Transverse colon (tissue), 4 donors: Measurements from ENCODE around the gene FBXW10B. TPM values are rescaled to one million over a fixed set of nuclear protein-coding genes. Genes with fewer than 3 reads are reported as not detected.
"Not testable (repeated sequence)": the region's sequence is repeated elsewhere in the genome, so short reads cannot be mapped to it uniquely, and the experiment has no call there.

Experiments
- DNase-seq: peaks from one replicate; pipeline ENCODE4 v3.0.0-alpha.2; 2019
- H3K27ac ChIP-seq, 4 donors: fragments of 200-600 bp; sonication (generic); 2 replicates each; pipeline ENCODE4 v1.5.1; 2016 to 2018; ENCODE audit warnings: inconsistent platforms in 4 of 4
- H3K27me3 ChIP-seq: fragments of 200-600 bp; sonication (generic); 2 replicates; pipeline ENCODE4 v1.5.1; 2017; ENCODE audit warnings: inconsistent platforms
- H3K36me3 ChIP-seq, 4 donors: fragments of 200-600 bp; sonication (generic); 2 replicates each; pipeline ENCODE4 v1.5.1; 2017 to 2019; ENCODE audit warnings: inconsistent platforms in 4 of 4
- H3K4me1 ChIP-seq, 4 donors: fragments of 200-600 bp; sonication (generic); 2 replicates each; pipeline ENCODE4 v1.5.1; 2017 to 2020; ENCODE audit warnings: inconsistent platforms in 4 of 4
- H3K4me3 ChIP-seq, 4 donors: fragments of 200-600 bp; sonication (generic); 1 replicate in 1 of 4; 2 replicates in 3 of 4; pipeline versions ENCODE4 v1.5.1 to v1.6.1; 2017 to 2019; ENCODE audit warnings: inconsistent platforms in 4 of 4
- H3K9me3 ChIP-seq, 2 donors: fragments of 200-600 bp; sonication (generic); 2 replicates each; pipeline ENCODE4 v1.5.1; 2017 to 2019; ENCODE audit warnings: inconsistent platforms in 2 of 2
- CTCF ChIP-seq, 5 experiments: fragments of 200-600 bp in 3 of 5; fragments of 450-650 bp in 2 of 5; sonication (generic) in 3 of 5; IDR thresholded peaks; 1 replicate in 2 of 5; 2 replicates in 3 of 5; pipeline ENCODE4 v1.5.1; 2016 to 2017; ENCODE audit warnings: antibody characterized with exemption in 5 of 5, inconsistent platforms in 3 of 5, mild to moderate bottlenecking in 2 of 5, moderate library complexity in 1 of 5
- EP300 ChIP-seq: sonication (generic); formaldehyde crosslinking; IDR thresholded peaks from one replicate; pipeline ENCODE4 v1.6.1; 2017; ENCODE audit warnings: antibody characterized with exemption, low read depth
- POLR2A ChIP-seq: fragments of 450-650 bp; IDR thresholded peaks from one replicate; pipeline ENCODE4 v1.6.1; 2016; ENCODE audit warnings: antibody characterized with exemption, mild to moderate bottlenecking, moderate library complexity
- POLR2AphosphoS5 ChIP-seq, 3 donors: sonication (generic); formaldehyde crosslinking; IDR thresholded peaks; one replicate each; pipeline ENCODE4 v1.6.1; 2016; ENCODE audit warnings: antibody characterized with exemption in 3 of 3
- WGBS, 2 donors: methylation state at CpG; one replicate each; pipeline ENCODE4 v1.1.5; 2018; ENCODE audit warnings: low coverage in 1 of 2; 5-methylcytosine and 5-hydroxymethylcytosine counted together
- in situ Hi-C, 4 donors: fragments of 200-750 bp; cut with MboI; loops; one replicate each; pipeline versions ENCODE4 v1.15.0 to v1.15.1; 2017; ENCODE audit warnings: low sequenced_read_pairs in 3 of 4, low pct_ligation_motif_present in 1 of 4, low pct_unique_long_range_greater_than_20kb in 1 of 4
- intact Hi-C: fragments of 100-400 bp; cut with DNase I; formaldehyde crosslinking; loops from one replicate; pipeline ENCODE4 v1.15.1; 2023; ENCODE audit warnings: low total_unique reads
- total RNA-seq, 4 donors: library from RNA; depleted of rRNA; stranded (reverse); fragments of >200 nt; gene quantifications; one replicate each; pipeline ENCODE4 v1.1.0, GENCODE V29; 2016

The FBXW10B gene
- total RNA-seq, 4 donors from 2014 or later = 0.82 TPM; not detected in 3

- no peaks in the 10 kb centered on the region for H3K36me3 ChIP-seq
- intact Hi-C loops = no loop called here
- H3K27me3 ChIP-seq = no peaks in the 10 kb centered on the region
- H3K4me1 ChIP-seq = peaks cover 8 to 40% (median 31%) of the 10 kb centered on the region in 4 donors
- H3K27ac ChIP-seq = peak overlapping the region in 3 of 4 donors; percentile 78 to 89 (median 89)
- no peak overlapping the region for H3K4me3 ChIP-seq
- DNase-seq = no peak
- in situ Hi-C loops = no loop called here
- no peaks in the 10 kb centered on the region for H3K9me3 ChIP-seq
- no peak for TF ChIP-seq EP300
- TF ChIP-seq CTCF (IDR thresholded peaks at IDR 0.05) = no peak
- TF ChIP-seq POLR2AphosphoS5 (IDR thresholded peaks at IDR 0.05) = no peak
- no peak for TF ChIP-seq POLR2A
- WGBS, 2 donors = 69% methylated on average over 5 of the region's 5 CpGs; no CpG with 5 or more reads in 1 of the 2 donors
Measured at GRCh38 chr17:15648386-15648785, 28.9 kb upstream of the FBXW10B start.

- H3K27me3 ChIP-seq, intact Hi-C loops, H3K36me3 ChIP-seq, H3K9me3 ChIP-seq, in situ Hi-C loops, H3K4me3 ChIP-seq, DNase-seq: not testable (repeated sequence)
- Histone ChIP-seq H3K27ac (peak overlapping the region; percentile 36 to 65 (median 52)), H3K4me1 (peaks cover 8 to 34% (median 27%) of the 10 kb centered on the region in 4 donors)
- 32 to 41% methylated on average over 3 to 5 of the region's 5 CpGs for WGBS, 2 donors
Measured at GRCh38 chr17:15645942-15646312, 26.4 kb upstream of the FBXW10B start.

- intact Hi-C loops, DNase-seq, H3K4me3 ChIP-seq, H3K9me3 ChIP-seq, in situ Hi-C loops, H3K27me3 ChIP-seq, H3K36me3 ChIP-seq: not testable (repeated sequence)
- Histone ChIP-seq H3K4me1 (peaks cover 8 to 28% (median 21%) of the 10 kb centered on the region in 4 donors), H3K27ac (peak overlapping the region; percentile 36 to 65 (median 52))
- WGBS, 2 donors = 67 to 70% methylated on average over 6 to 10 of the region's 10 CpGs
Measured at GRCh38 chr17:15645099-15645941, 25.8 kb upstream of the FBXW10B start.

GRCh38 chr17:15642505-15643251 is 23.2 kb upstream of the FBXW10B start:
- H3K27me3 ChIP-seq, in situ Hi-C loops, H3K4me3 ChIP-seq, H3K9me3 ChIP-seq, H3K36me3 ChIP-seq, DNase-seq, H3K27ac ChIP-seq, intact Hi-C loops: not testable (repeated sequence)
- WGBS, 2 donors = 60% methylated on average over 4 of the region's 12 CpGs; no CpG with 5 or more reads in 1 of the 2 donors
- H3K4me1 ChIP-seq = peaks cover 0 to 10% (median 7%) of the 10 kb centered on the region in 4 donors

GRCh38 chr17:15642014-15642413 is 22.5 kb upstream of the FBXW10B start:
- intact Hi-C loops, DNase-seq, H3K36me3 ChIP-seq, H3K27ac ChIP-seq, H3K9me3 ChIP-seq, in situ Hi-C loops, H3K4me3 ChIP-seq, H3K27me3 ChIP-seq: not testable (repeated sequence)
- WGBS, 2 donors = 89% methylated on average over 2 of the region's 4 CpGs; no CpG with 5 or more reads in 1 of the 2 donors
- H3K4me1 ChIP-seq = peaks cover 0 to 10% (median 7%) of the 10 kb centered on the region in 4 donors

GRCh38 chr17:15630930-15631453 is 11.5 kb upstream of the FBXW10B start:
- in situ Hi-C loops, intact Hi-C loops: not testable (repeated sequence)

GRCh38 chr17:15629991-15630390 is 10.5 kb upstream of the FBXW10B start:
- H3K4me3 ChIP-seq, H3K36me3 ChIP-seq, intact Hi-C loops, H3K27ac ChIP-seq, in situ Hi-C loops, H3K4me1 ChIP-seq, DNase-seq, H3K9me3 ChIP-seq, H3K27me3 ChIP-seq: not testable (repeated sequence)
- WGBS, 2 donors = 88 to 91% methylated on average over 4 to 7 of the region's 7 CpGs

More at GRCh38 chr17:15630930-15631453, 11.5 kb upstream of the FBXW10B start:
- not testable (repeated sequence) for H3K36me3 ChIP-seq, H3K4me1 ChIP-seq, H3K27ac ChIP-seq, H3K9me3 ChIP-seq, H3K4me3 ChIP-seq, H3K27me3 ChIP-seq, DNase-seq
- WGBS, 2 donors = 95 to 100% methylated on average over 2 of the region's 2 CpGs

- H3K4me3 ChIP-seq, in situ Hi-C loops, H3K9me3 ChIP-seq, DNase-seq, H3K27me3 ChIP-seq, H3K27ac ChIP-seq, H3K36me3 ChIP-seq, H3K4me1 ChIP-seq, intact Hi-C loops: not testable (repeated sequence)
- 71% methylated on average over 3 of the region's 3 CpGs; no CpG with 5 or more reads in 1 of the 2 donors for WGBS, 2 donors
Measured at GRCh38 chr17:15623661-15624209, 4.2 kb upstream of the FBXW10B start.

GRCh38 chr17:15623255-15623654 is 3.8 kb upstream of the FBXW10B start:
- H3K4me1 ChIP-seq, H3K36me3 ChIP-seq, in situ Hi-C loops, H3K4me3 ChIP-seq, H3K27ac ChIP-seq, intact Hi-C loops, H3K9me3 ChIP-seq, DNase-seq, H3K27me3 ChIP-seq: not testable (repeated sequence)
- WGBS, 2 donors = 90% methylated on average over 3 of the region's 4 CpGs; no CpG with 5 or more reads in 1 of the 2 donors
